ENCODE measurements around the gene BAIAP2L2.
A peak's percentile ranks its signal among the peaks of the same experiment; 100 is the strongest.

BAIAP2L2 gene

GRCh38 chr22:38070250-38070921 is 40.1 kb downstream of the BAIAP2L2 start:
- TF ChIP-seq CTCF (IDR thresholded peaks at IDR 0.05; ENCODE audit: low read depth, low read length, missing control alignments) = no peak
- H3K4me3 ChIP-seq (replicated peaks; ENCODE audit: low read depth, low read length) = no peak overlapping the region
- no peak for DNase-seq (ENCODE audit: extremely low read depth, low read depth)

GRCh38 chr22:38069372-38070249 is 40.9 kb downstream of the BAIAP2L2 start:
- peak; percentile 52 for TF ChIP-seq CTCF (IDR thresholded peaks at IDR 0.05; ENCODE audit: low read depth, low read length, missing control alignments)
- DNase-seq (ENCODE audit: extremely low read depth, low read depth) = no peak
- H3K4me3 ChIP-seq (replicated peaks; ENCODE audit: low read depth, low read length) = no peak overlapping the region

- no peak for TF ChIP-seq CTCF (IDR thresholded peaks at IDR 0.05; ENCODE audit: low read depth, low read length, missing control alignments)
- H3K4me3 ChIP-seq (replicated peaks; ENCODE audit: low read depth, low read length) = no peak overlapping the region
- DNase-seq (ENCODE audit: extremely low read depth, low read depth) = no peak
Observed at GRCh38 chr22:38068641-38069371, 41.7 kb downstream of the BAIAP2L2 start.

GRCh38 chr22:38067761-38068360 is 42.6 kb downstream of the BAIAP2L2 start:
- no peak overlapping the region for H3K4me3 ChIP-seq (replicated peaks; ENCODE audit: low read depth, low read length)
- TF ChIP-seq CTCF (IDR thresholded peaks at IDR 0.05; ENCODE audit: low read depth, low read length, missing control alignments) = no peak
- no peak for DNase-seq (ENCODE audit: extremely low read depth, low read depth)

- DNase-seq (ENCODE audit: extremely low read depth, low read depth) = no peak
- no peak overlapping the region for H3K4me3 ChIP-seq (replicated peaks; ENCODE audit: low read depth, low read length)
- no peak for TF ChIP-seq CTCF (IDR thresholded peaks at IDR 0.05; ENCODE audit: low read depth, low read length, missing control alignments)
Observed at GRCh38 chr22:38067028-38067415, 43.5 kb downstream of the BAIAP2L2 start.

- TF ChIP-seq CTCF (IDR thresholded peaks at IDR 0.05; ENCODE audit: low read depth, low read length, missing control alignments) = no peak
- DNase-seq (ENCODE audit: extremely low read depth, low read depth) = no peak
- no peak overlapping the region for H3K4me3 ChIP-seq (replicated peaks; ENCODE audit: low read depth, low read length)
Observed at GRCh38 chr22:38066381-38067027, 44.0 kb downstream of the BAIAP2L2 start.

All from HFF-Myc (cell line).